ENCODE results near the gene TNFAIP3. TPM values are rescaled to one million over a fixed set of nuclear protein-coding genes. Genes with fewer than 3 reads are reported as not detected.

The TNFAIP3 gene
- polyA plus RNA-seq, 3 donors: 7.1 to 92.0 (median 15.6) TPM

- WGBS, 3 donors: 70 to 78% (median 72%) methylated on average over 3 of the region's 3 CpGs
- H3K27ac ChIP-seq (ENCODE audit: low read depth, low read length): no peak overlapping the region
Observed at GRCh38 chr6:137860394-137861005, 6.6 kb upstream of the TNFAIP3 start.

DNA sequence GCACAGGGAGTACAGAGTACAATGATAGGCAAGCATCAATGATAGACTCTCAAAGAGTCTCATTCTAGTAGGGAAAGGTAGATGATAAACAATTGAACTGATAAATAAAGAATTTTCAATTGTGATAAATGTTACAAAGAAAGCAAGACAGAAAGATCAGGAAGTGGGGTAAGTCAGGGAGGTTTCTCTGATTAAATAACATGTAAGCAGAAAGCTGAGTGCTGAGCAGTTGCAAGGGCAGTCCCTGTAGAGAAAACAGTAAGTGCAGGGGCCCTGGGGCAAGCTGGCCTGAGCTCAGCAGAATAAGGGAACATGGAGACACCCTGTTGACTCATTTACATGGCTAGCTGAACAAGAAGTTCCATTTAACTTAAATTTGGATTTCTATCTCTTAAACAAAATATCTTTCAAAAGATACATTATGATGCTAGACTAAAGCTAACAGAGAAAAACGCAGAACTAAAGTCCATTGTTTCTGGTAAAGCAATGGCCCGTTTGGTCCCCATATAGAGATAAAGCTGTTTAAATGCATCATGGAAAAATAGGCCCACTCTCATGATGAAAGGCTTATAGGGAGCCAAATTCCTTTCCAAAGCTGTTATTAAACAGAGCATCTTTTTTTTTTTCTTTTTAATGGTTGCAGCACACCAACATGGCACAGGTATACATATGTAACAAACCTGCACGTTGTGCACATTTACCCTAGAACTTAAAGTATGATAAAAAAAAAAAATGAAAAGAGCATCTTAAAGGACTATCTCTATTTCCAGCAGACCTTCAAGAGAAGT lies 5.3 kb upstream of the TNFAIP3 start:
- H3K27ac ChIP-seq (ENCODE audit: low read depth, low read length): no peak overlapping the region
- WGBS, 3 donors: 80 to 87% (median 84%) methylated on average over 3 of the region's 3 CpGs

GRCh38 chr6:137862419-137863090 lies 4.5 kb upstream of the TNFAIP3 start:
- WGBS, 3 donors: 58 to 72% (median 67%) methylated on average over 5 of the region's 5 CpGs
- H3K27ac ChIP-seq (ENCODE audit: low read depth, low read length): no peak overlapping the region

GRCh38 chr6:137863091-137863797 lies 3.8 kb upstream of the TNFAIP3 start:
- no peak overlapping the region for H3K27ac ChIP-seq (ENCODE audit: low read depth, low read length)
- WGBS, 3 donors: 67 to 73% (median 72%) methylated on average over 4 of the region's 4 CpGs

DNA sequence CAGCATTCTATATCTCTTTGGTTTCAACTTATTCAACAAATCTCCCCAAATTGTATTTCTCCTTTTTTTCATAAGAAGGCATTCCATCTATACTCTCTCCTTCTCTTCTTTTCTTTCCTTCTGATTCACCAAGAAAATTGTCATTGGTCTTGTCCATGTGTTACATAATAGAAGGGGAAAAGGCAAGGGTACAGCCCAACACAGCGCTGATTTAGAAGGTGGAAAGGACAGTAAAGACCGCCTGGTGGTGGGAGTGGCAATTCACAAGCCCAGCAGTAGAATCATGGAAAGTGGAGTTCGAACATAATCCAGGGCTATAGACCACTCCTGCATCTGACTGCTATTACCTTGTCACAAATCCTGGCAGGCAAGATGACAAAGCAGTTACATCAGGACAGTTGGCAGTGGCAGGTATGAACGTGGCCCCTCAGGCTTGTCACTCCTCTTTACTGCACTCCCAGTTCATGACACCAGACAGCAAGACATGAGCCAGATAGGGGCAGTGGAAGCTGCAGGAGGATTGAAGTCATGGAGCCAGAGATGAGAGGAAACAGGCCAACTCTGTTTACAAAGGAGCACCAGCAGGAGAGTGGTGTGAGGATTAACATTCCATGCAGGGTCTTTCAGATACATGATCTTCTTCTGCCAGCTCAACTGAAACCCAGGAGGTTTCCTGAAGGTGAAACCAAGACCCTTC lies 2.1 kb upstream of the TNFAIP3 start:
- H3K27ac ChIP-seq (ENCODE audit: low read depth, low read length): no peak overlapping the region
- 84 to 87% (median 85%) methylated on average over 4 of the region's 4 CpGs for WGBS, 3 donors

DNA sequence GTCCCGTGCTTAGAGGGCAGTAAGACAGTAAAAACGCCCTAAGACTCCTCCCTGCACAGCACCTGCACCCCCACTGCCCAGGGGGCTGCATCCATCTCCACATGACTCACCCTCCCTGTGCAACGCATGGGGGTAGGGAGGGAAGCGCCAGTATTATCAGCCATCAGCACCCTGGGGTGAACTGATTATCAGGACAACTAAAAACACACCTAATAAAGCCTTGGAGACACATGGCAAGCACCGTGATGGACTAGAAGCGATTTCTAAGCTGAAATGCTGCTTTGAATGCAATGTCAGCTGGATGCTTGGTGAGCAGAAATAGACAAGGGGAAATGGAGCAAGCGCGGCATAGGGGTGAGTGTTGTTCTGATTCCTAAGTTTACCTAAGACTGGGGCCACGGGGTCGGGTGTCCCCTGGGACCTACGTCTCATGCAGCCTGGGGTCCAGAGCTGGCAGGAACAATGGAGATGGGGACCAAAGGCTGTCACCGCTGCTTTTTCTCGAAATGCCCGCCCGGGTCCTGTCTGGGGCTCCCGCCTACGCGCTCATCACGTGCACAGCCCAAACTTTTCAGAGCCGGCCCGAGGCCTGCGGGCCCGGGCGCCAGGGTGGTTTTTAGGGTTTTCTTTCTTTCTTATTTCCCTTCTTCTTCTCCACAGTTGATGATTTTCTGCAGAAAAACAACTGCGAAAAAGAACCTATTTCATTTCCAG lies 702 bp upstream of the TNFAIP3 start:
- 9 to 11% (median 10%) methylated on average over 25 of the region's 25 CpGs for WGBS, 3 donors
- H3K27ac ChIP-seq (ENCODE audit: low read depth, low read length): peak overlapping the region; percentile 36

DNA sequence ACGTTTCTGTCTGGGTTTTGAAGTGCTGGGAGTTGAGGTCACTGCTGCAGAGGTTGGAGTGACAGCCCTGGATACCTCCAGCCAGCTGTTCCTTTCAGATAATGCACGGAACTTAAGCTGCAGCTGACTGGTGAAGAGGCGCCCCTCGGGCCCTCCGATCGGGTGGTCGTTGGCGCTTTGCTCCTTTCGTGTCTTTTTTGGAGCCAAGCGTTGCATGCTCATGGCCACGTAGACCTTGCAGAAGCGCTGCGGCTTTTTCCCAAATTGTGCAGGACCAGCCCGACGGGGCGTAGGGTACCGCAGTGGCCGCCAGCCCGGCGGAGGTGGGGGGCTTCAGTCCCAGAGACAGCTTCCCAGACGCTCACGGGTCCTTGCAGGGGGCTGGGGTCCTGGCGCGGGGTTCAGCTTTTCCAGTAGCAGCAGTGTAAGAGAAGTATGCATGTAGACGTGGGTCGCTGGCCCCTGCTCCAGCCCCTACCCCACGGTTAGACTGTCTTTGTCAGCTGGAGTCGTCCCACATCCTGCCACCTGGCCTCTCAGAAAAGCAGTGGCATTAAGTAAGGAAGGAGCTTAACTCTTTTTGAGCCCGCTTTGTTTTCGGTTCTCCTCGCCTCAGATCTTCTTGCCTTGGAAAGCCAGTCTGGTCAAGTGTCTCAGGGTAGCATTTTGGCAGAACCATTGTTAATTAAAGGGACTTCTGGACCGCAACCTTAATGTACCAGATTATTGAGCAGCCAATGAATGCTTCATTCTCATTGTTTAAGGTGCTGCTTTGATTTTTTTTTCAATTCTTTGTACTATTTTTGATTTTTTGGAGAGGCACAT lies 838 bp downstream of the TNFAIP3 start:
- H3K27ac ChIP-seq (ENCODE audit: low read depth, low read length): peak overlapping the region; percentile 76
- 2 to 3% (median 2%) methylated on average over 32 of the region's 32 CpGs for WGBS, 3 donors

DNA sequence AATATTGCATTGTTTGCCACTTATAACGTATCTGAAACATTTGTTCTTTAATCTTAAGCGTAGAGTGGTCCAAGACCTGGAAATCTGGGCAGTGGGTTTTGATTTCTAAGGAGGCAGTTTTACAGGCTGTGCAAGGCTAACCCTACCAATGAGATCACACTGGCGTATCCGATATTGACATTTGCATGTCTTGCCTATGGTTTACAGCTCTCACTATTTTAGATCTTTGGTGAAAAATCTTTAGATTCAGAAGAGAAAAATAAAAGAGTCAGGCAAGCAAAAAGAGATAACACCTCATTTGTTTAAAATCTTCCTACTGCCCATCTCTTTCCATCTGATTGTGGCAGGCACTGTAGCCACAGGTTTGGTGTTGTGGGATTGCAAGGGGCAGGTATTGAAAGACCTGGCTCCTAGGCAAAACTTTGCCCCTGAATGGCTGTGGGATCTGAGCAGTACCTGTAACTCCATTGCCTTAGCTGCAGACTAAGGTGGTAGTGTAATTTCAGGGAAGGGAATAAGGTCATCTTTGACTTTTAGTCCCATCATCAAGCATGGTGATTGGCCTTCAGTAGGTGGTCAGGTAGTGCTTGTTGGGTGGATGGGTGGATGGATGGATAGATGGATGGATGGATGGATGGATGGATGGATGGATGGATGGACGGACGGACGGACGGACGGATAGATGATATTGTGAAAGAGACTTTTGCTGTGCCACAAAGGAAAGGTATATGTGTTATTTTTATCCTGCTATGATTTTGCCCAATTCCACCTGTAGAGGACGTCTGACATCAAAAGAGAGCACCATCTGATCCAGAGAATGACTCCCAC lies 1.9 kb downstream of the TNFAIP3 start:
- no peak overlapping the region for H3K27ac ChIP-seq (ENCODE audit: low read depth, low read length)
- WGBS, 3 donors: 60 to 68% (median 65%) methylated on average over 10 of the region's 10 CpGs

DNA sequence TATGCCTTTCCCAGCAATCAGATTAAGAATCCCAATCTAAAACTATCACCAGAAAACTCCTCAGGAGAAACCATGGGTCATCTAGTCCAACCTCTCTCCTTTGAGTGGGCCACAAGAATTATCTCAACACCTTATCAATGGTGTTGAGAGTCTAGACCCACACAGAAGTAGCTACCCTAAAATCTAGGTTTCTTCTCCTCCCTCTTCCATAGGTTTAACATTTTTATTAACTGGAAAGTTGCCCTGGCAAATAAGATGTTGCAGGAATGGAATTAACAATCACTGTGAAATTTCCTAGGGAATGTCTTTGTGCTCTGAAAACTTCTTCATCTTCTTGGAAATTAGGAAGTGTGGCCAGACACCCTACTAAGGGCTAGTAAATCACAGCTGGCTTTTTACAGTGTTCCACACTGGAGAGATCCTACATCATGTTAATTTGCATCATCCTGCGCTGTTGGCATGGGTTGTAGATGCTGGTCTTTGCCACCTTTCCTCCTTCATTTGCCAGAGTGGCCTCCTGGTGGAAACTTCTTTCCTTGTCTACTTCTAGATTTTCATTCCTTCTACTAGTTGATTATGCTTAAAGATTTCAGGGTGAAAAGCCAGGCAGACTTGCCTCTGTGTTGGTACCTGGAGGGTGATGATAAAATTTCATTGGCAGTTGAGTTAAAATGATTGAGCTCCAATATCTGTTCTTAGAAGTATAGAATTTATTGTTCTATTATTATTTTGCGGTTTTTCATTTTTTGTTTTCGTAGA lies 2.7 kb downstream of the TNFAIP3 start:
- no peak overlapping the region for H3K27ac ChIP-seq (ENCODE audit: low read depth, low read length)

DNA sequence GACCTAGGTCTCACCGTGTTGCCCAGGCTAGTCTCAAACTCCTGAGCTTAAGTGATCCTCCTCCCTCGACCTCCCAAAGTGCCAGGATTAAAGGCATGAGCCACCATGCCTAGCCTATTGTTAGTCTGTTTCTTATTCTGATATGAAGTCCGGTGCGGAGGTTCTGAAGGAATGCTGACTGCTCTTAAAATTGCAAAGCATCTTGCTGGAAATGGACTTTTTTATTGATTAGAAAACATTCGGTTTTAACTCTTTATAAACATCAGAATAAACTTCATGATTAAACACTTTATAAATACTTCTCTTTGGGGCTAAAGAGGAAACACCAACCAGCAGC lies 3.2 kb downstream of the TNFAIP3 start:
- 70 to 71% (median 71%) methylated on average over 5 of the region's 5 CpGs for WGBS, 3 donors
- no peak overlapping the region for H3K27ac ChIP-seq (ENCODE audit: low read depth, low read length)

More for the DNA sequence above, 2.7 kb downstream of the TNFAIP3 start:
- 80 to 96% (median 91%) methylated on average over 3 of the region's 3 CpGs for WGBS, 3 donors

- no peak overlapping the region for H3K27ac ChIP-seq (ENCODE audit: low read depth, low read length)
- 18 to 40% (median 35%) methylated on average over 4 of the region's 4 CpGs for WGBS, 3 donors
Observed at GRCh38 chr6:137870744-137871247, 3.7 kb downstream of the TNFAIP3 start.

DNA sequence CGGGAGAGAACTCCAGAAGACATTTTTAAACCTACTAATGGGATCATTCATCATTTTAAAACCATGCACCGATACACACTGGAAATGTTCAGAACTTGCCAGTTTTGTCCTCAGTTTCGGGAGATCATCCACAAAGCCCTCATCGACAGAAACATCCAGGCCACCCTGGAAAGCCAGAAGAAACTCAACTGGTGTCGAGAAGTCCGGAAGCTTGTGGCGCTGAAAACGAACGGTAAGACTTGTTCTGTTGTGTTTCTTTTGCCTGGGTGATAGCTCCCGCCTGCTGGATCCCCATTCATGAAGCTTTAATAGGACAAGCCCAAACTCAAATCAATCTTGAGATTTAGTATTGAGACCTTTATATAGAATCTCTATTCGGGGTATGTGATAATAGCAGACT lies 4.2 kb downstream of the TNFAIP3 start:
- 70 to 76% (median 72%) methylated on average over 11 of the region's 11 CpGs for WGBS, 3 donors

DNA sequence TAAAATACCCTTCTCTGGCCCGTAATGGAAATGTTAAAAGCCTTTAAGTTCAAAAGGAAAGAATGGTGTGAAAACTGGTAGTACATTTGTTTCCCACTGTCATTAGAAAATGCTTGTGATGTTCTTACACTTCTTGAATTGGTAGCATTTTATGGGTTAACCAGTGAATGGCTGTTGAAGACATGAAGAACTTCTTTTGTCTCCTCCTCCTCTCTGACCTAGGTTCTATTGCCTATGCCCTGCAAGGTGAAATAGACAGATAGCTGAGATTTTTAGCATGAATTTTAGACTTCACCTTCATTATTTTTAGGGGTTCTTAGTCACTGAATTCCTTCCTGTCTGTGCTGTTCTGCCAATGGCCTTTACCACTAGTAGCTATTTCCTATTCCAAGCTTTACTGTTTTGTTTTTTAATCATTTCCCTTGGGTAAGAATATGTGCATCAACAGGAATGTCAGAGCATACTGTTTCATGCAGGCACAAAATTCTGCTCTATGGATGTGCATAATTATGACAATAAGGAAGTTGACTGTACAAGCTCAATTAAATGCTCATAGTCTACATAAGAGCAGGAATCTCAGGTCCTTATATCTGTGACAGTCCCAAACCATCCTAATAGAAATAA lies 4.9 kb downstream of the TNFAIP3 start:
- no peak overlapping the region for H3K27ac ChIP-seq (ENCODE audit: low read depth, low read length)
- 80 to 83% (median 81%) methylated on average over 1 of the region's 1 CpG for WGBS, 3 donors

More for the DNA sequence above, 4.2 kb downstream of the TNFAIP3 start:
- H3K27ac ChIP-seq (ENCODE audit: low read depth, low read length): no peak overlapping the region

GRCh38 chr6:137872581-137873115 lies 5.6 kb downstream of the TNFAIP3 start:
- H3K27ac ChIP-seq (ENCODE audit: low read depth, low read length): no peak overlapping the region
- 60 to 79% (median 60%) methylated on average over 2 of the region's 2 CpGs for WGBS, 3 donors

Measured in adipose tissue (tissue), 3 donors.